Astrocyte (in vitro differentiated cells and primary cell): Measurements from ENCODE around the gene CDH23. TPM values are rescaled to one million over a fixed set of nuclear protein-coding genes. Genes with fewer than 3 reads are reported as not detected.

Experiments used
- DNase-seq: peaks from one replicate; pipeline ENCODE4 v3.0.0-alpha.2; 2010; ENCODE audit warnings: low read depth
- FAIRE-seq: peaks from 2 replicates; lab custom pipeline; 2011; peaks lifted over from hg19 to GRCh38; lab: Jason Lieb, UNC
- H2AFZ ChIP-seq: 2 replicates; pipeline ENCODE4 v1.6.0; 2012; ENCODE audit warnings: low read depth, low read length, inconsistent platforms
- H3K27ac ChIP-seq: 2 replicates; pipeline ENCODE4 v1.5.1; 2011; ENCODE audit warnings: low read depth, low read length, inconsistent platforms
- H3K27me3 ChIP-seq: 2 replicates; pipeline ENCODE4 v1.6.0; 2011; ENCODE audit warnings: low read length, inconsistent platforms; ENCODE audit not compliant: insufficient read depth
- H3K36me3 ChIP-seq: 2 replicates; pipeline ENCODE4 v1.5.1; 2011; ENCODE audit warnings: low read length, inconsistent platforms; ENCODE audit not compliant: insufficient read depth
- H3K4me1 ChIP-seq: 2 replicates; pipeline ENCODE4 v1.5.1; 2011; ENCODE audit warnings: low read length, inconsistent platforms; ENCODE audit not compliant: insufficient read depth
- H3K4me2 ChIP-seq: 2 replicates; pipeline ENCODE4 v1.6.0; 2012; ENCODE audit warnings: low read length, inconsistent platforms
- H3K4me3 ChIP-seq: 2 replicates; pipeline ENCODE4 v1.5.1; 2011; ENCODE audit warnings: low read depth, mild to moderate bottlenecking, low read length, inconsistent platforms; ENCODE audit not compliant: insufficient read depth
- H3K79me2 ChIP-seq: 2 replicates; pipeline ENCODE4 v1.6.0; 2012; ENCODE audit warnings: mild to moderate bottlenecking, low read length, inconsistent platforms; ENCODE audit not compliant: insufficient read depth
- H3K9ac ChIP-seq: 2 replicates; pipeline ENCODE4 v1.6.0; 2012; ENCODE audit warnings: mild to moderate bottlenecking, low read length, inconsistent platforms
- H3K9me3 ChIP-seq: 2 replicates; pipeline ENCODE4 v1.5.1; 2012; ENCODE audit warnings: low read depth, mild to moderate bottlenecking, low read length, inconsistent platforms; ENCODE audit not compliant: insufficient read depth
- H4K20me1 ChIP-seq: 2 replicates; pipeline ENCODE4 v1.6.0; 2012; ENCODE audit warnings: low read length, inconsistent platforms; ENCODE audit not compliant: insufficient read depth
- H3K27ac Mint-ChIP-seq: one replicate; pipeline ENCODE4 v1.8.0; 2021; ENCODE audit warnings: mild to moderate bottlenecking, mixed read lengths; ENCODE audit not compliant: unreplicated experiment
- H3K27me3 Mint-ChIP-seq: one replicate; pipeline ENCODE4 v1.8.0; 2021; ENCODE audit warnings: low read depth, mixed read lengths; ENCODE audit not compliant: unreplicated experiment
- H3K36me3 Mint-ChIP-seq: one replicate; pipeline ENCODE4 v1.8.0; 2021; ENCODE audit warnings: low read depth, mixed read lengths; ENCODE audit not compliant: unreplicated experiment
- H3K4me1 Mint-ChIP-seq: one replicate; pipeline ENCODE4 v1.8.0; 2021; ENCODE audit warnings: low read depth, mixed read lengths; ENCODE audit not compliant: unreplicated experiment
- H3K4me3 Mint-ChIP-seq: one replicate; pipeline ENCODE4 v1.8.0; 2021; ENCODE audit warnings: mild to moderate bottlenecking, moderate library complexity, mixed read lengths; ENCODE audit not compliant: unreplicated experiment
- H3K9me3 Mint-ChIP-seq: one replicate; pipeline ENCODE4 v1.8.0; 2021; ENCODE audit warnings: mild to moderate bottlenecking, mixed read lengths; ENCODE audit not compliant: unreplicated experiment
- EZH2 ChIP-seq: IDR thresholded peaks from 2 replicates; pipeline ENCODE4 v1.6.1; 2012; ENCODE audit warnings: mild to moderate bottlenecking, low read length, inconsistent platforms; ENCODE audit not compliant: insufficient read depth
- total RNA-seq: library from RNA; stranded (reverse); gene quantifications from 2 replicates; pipeline ENCODE4 v1.2.1, GENCODE V29; 2021
- TF ChIP-seq, protein P1 (sequence below): IDR thresholded peaks from 2 replicates; pipeline ENCODE4 v1.5.1; 2011; ENCODE audit warnings: low read depth, mild to moderate bottlenecking, inconsistent platforms, low read length, moderate library complexity; ENCODE audit not compliant: insufficient read depth

The CDH23 gene
- total RNA-seq, 1 donor from 2014 or later = not detected

DNA sequence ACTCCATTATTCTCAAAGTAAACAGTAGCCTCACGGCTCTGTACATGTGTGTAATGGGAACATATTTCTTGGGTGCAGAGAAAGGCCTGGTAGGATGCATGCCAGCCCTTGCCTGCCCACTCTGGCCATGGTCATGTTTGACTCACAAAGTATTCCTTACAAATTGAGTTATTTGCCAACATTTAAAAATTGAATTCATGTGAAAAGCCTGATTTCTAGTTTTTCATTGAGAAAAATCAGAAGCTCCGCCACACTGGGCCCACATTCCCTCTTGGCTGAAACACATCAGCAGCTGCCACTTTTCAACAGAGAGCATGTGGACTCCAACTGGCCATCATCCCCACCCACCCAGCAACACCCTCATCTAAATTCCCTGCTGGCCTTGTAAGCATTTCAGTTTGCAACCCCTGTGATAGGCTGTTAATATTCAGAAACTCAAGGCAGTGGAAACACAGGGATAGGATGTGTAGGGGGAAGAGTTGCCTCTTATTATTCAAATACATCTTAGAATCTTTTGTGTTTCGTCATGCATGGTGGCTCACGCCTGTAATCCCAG lies 40.9 kb downstream of the CDH23 start:
- Histone ChIP-seq H3K9ac (no peak overlapping the region), H3K4me1 (no peaks in the 10 kb centered on the region), H3K9me3 (no peaks in the 10 kb centered on the region), H3K36me3 (no peaks in the 10 kb centered on the region), H2AFZ (no peak overlapping the region), H3K4me2 (no peak overlapping the region), H3K4me3 (no peak overlapping the region), H3K27me3 (peaks cover 6% of the 10 kb centered on the region), H3K79me2 (no peaks in the 10 kb centered on the region), H4K20me1 (no peaks in the 10 kb centered on the region), H3K27ac (no peak overlapping the region)
- H3K36me3 Mint-ChIP-seq = no peaks in the 10 kb centered on the region
- DNase-seq (no peak), FAIRE-seq (no peak)
- no peak overlapping the region for H3K4me3 Mint-ChIP-seq
- no peak for TF ChIP-seq EZH2
- TF ChIP-seq, protein P1, sequence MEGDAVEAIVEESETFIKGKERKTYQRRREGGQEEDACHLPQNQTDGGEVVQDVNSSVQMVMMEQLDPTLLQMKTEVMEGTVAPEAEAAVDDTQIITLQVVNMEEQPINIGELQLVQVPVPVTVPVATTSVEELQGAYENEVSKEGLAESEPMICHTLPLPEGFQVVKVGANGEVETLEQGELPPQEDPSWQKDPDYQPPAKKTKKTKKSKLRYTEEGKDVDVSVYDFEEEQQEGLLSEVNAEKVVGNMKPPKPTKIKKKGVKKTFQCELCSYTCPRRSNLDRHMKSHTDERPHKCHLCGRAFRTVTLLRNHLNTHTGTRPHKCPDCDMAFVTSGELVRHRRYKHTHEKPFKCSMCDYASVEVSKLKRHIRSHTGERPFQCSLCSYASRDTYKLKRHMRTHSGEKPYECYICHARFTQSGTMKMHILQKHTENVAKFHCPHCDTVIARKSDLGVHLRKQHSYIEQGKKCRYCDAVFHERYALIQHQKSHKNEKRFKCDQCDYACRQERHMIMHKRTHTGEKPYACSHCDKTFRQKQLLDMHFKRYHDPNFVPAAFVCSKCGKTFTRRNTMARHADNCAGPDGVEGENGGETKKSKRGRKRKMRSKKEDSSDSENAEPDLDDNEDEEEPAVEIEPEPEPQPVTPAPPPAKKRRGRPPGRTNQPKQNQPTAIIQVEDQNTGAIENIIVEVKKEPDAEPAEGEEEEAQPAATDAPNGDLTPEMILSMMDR = no peak
- H3K27me3 Mint-ChIP-seq = peaks cover 76% of the 10 kb centered on the region
- H3K9me3 Mint-ChIP-seq = peaks cover 4% of the 10 kb centered on the region
- H3K4me1 Mint-ChIP-seq = no peaks in the 10 kb centered on the region
- H3K27ac Mint-ChIP-seq = no peak overlapping the region

DNA sequence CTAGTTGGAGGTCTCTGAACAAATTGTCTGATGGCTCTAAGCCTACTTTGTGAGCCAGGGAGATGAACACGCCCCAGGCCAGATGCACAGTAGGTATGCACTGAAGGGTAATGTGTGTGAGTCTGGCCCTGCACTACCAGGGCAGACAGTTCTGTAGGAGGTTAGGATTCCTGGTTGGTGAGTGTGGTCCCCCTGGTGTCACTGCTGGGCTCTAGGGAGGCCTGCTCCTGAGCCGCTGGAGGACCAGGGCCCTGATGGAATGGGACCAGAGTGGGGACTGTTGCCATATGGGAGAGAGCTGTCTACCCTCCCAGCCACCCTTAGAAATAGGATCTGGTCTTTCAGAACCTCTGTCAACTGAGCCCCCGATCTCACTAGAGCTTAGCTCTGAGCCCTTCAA lies 42.0 kb downstream of the CDH23 start:
- Histone ChIP-seq H3K27me3 (peaks cover 3% of the 10 kb centered on the region), H4K20me1 (no peaks in the 10 kb centered on the region), H3K4me2 (no peak overlapping the region), H3K4me3 (no peak overlapping the region), H3K4me1 (no peaks in the 10 kb centered on the region), H3K27ac (no peak overlapping the region), H3K9ac (no peak overlapping the region), H3K79me2 (no peaks in the 10 kb centered on the region), H2AFZ (no peak overlapping the region), H3K36me3 (no peaks in the 10 kb centered on the region), H3K9me3 (no peaks in the 10 kb centered on the region)
- DNase-seq = no peak
- no peak for FAIRE-seq
- peaks cover 4% of the 10 kb centered on the region for H3K9me3 Mint-ChIP-seq
- H3K4me3 Mint-ChIP-seq = no peak overlapping the region
- no peaks in the 10 kb centered on the region for H3K4me1 Mint-ChIP-seq
- peaks cover 76% of the 10 kb centered on the region for H3K27me3 Mint-ChIP-seq
- no peaks in the 10 kb centered on the region for H3K36me3 Mint-ChIP-seq
- no peak for TF ChIP-seq EZH2
- TF ChIP-seq, protein P1 = no peak
- H3K27ac Mint-ChIP-seq = no peak overlapping the region

- H3K4me1 ChIP-seq = no peaks in the 10 kb centered on the region
- no peaks in the 10 kb centered on the region for H3K79me2 ChIP-seq
- no peak overlapping the region for H3K27ac ChIP-seq
- H3K27me3 Mint-ChIP-seq = peaks cover 76% of the 10 kb centered on the region
- H3K9ac ChIP-seq = no peak overlapping the region
- no peak overlapping the region for H3K27ac Mint-ChIP-seq
- H3K4me1 Mint-ChIP-seq = no peaks in the 10 kb centered on the region
- no peak overlapping the region for H3K4me3 Mint-ChIP-seq
- no peak overlapping the region for H3K4me3 ChIP-seq
- peaks cover 4% of the 10 kb centered on the region for H3K9me3 Mint-ChIP-seq
- H3K4me2 ChIP-seq = no peak overlapping the region
- peaks cover 3% of the 10 kb centered on the region for H3K27me3 ChIP-seq
- TF ChIP-seq, protein P1 = no peak
- TF ChIP-seq EZH2 = no peak
- H3K36me3 ChIP-seq = no peaks in the 10 kb centered on the region
- H2AFZ ChIP-seq = no peak overlapping the region
- H3K9me3 ChIP-seq = no peaks in the 10 kb centered on the region
- FAIRE-seq (no peak), DNase-seq (no peak)
- H3K36me3 Mint-ChIP-seq = no peaks in the 10 kb centered on the region
- no peaks in the 10 kb centered on the region for H4K20me1 ChIP-seq
Observed at GRCh38 chr10:71439670-71440425, 43.1 kb downstream of the CDH23 start.
